SW480 (cell line): ENCODE data around the gene TBC1D19.

Experiments
- DNase-seq: peaks from one replicate; pipeline ENCODE4 v3.0.0-alpha.2; 2016; ENCODE audit warnings: low spot score

TBC1D19 gene

GRCh38 chr4:26784207-26784865, 200.5 kb downstream of the TBC1D19 start:
- DNase-seq, result no peak

GRCh38 chr4:26785312-26785711, 201.4 kb downstream of the TBC1D19 start:
- DNase-seq, result no peak

- no peak for DNase-seq
These were observed 201.9 kb downstream of the TBC1D19 start for GRCh38 chr4:26785810-26786209.

- no peak for DNase-seq
These were observed 203.0 kb downstream of the TBC1D19 start for GRCh38 chr4:26786916-26787315.

GRCh38 chr4:26787461-26788340, 203.8 kb downstream of the TBC1D19 start:
- DNase-seq, result peak; percentile 50

GRCh38 chr4:26788341-26788733, 204.5 kb downstream of the TBC1D19 start:
- no peak for DNase-seq

- no peak for DNase-seq
These were observed 205.3 kb downstream of the TBC1D19 start for GRCh38 chr4:26789208-26789607.

GRCh38 chr4:26791346-26791745, 207.5 kb downstream of the TBC1D19 start:
- no peak for DNase-seq

- no peak for DNase-seq
These were observed 208.8 kb downstream of the TBC1D19 start for GRCh38 chr4:26792639-26793038.

GRCh38 chr4:26793735-26794134, 209.9 kb downstream of the TBC1D19 start:
- no peak for DNase-seq

GRCh38 chr4:26796081-26796480, 212.2 kb downstream of the TBC1D19 start:
- DNase-seq, result no peak

- DNase-seq, result no peak
These were observed 218.9 kb downstream of the TBC1D19 start for GRCh38 chr4:26802790-26803189.

- no peak for DNase-seq
These were observed 219.5 kb downstream of the TBC1D19 start for GRCh38 chr4:26803211-26803861.

GRCh38 chr4:26804451-26804850, 220.6 kb downstream of the TBC1D19 start:
- no peak for DNase-seq

- no peak for DNase-seq
These were observed 221.0 kb downstream of the TBC1D19 start for GRCh38 chr4:26804925-26805324.
